Raji (cell line): ENCODE measurements around the gene CHRNA3.

Experiments used
- POLR2A ChIP-seq: IDR thresholded peaks from 2 replicates; pipeline ENCODE4 v1.6.1; 2011; ENCODE audit warnings: low read depth, low read length, control low read depth; ENCODE audit not compliant: insufficient read depth

CHRNA3 gene

DNA sequence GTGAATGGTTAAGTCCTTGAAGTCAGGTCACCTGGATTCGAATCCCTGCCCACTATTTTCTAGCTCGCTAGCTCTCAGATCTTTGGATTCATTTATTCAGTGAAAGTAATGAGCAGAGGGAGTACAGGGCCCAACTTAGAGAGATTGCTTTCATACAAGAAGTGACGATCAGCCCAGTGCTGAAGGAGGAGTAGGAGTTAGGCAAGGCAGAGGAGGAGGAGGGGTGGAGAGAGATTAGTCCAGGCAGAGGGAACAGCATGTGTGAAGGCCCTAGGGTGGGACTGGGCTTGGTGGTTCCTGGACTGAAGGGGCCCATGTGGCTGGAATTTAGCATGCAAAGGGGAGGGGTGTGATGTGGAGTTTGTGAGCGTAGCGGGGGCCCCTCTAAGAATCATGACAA, 59.3 kb downstream of the CHRNA3 start:
- TF ChIP-seq POLR2A: no peak

- TF ChIP-seq POLR2A: no peak
Measured at GRCh38 chr15:78552597-78552996, 68.2 kb downstream of the CHRNA3 start.

- no peak for TF ChIP-seq POLR2A
Measured at GRCh38 chr15:78551902-78552301, 68.9 kb downstream of the CHRNA3 start.

DNA sequence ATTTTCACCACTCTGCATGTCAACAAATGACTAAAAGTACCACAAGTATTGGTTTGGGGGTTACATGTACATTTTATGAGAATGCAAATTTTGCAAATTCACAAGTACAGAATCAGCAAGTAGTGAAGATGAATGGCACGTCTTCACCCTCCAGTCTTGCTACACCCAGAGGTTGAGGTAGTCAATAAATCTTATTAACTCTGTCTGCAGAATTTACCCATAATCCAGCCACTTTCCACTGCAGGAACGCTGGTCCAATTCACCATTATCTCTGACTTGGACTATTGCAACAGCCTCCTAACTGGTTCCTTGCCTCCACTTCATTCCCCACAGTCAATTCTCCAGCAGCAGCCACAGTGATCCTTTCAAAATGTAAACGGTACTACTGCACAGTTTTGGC, 70.0 kb downstream of the CHRNA3 start:
- no peak for TF ChIP-seq POLR2A

DNA sequence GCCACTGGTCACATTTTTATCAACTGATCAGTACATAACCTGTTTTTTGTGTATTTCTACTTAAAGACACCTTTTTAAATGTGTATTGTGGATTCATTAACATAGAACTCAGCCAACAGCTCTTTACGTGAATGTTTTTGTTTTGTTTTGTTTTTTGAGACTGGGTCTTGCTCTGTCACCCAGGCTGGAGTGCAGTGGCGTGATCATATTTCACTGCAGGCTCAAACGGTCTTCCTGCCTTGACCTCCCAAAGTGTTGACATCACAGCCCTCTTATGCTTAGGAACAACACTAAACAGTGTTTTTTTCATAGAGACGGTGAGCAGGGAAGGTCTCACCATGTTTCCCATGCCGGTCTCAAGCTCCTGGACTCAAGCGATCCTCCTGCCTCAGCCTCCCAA, 70.6 kb downstream of the CHRNA3 start:
- TF ChIP-seq POLR2A: no peak
